ENCODE data around the gene ITPRIP. TPM values are rescaled to one million over a fixed set of nuclear protein-coding genes. Genes with fewer than 3 reads are reported as not detected.
A peak's percentile ranks its signal among the peaks of the same experiment; 100 is the strongest.

Gene ITPRIP
- total RNA-seq, 4 donors from 2014 or later = 22.6 to 58.2 (median 39.9) TPM

DNA sequence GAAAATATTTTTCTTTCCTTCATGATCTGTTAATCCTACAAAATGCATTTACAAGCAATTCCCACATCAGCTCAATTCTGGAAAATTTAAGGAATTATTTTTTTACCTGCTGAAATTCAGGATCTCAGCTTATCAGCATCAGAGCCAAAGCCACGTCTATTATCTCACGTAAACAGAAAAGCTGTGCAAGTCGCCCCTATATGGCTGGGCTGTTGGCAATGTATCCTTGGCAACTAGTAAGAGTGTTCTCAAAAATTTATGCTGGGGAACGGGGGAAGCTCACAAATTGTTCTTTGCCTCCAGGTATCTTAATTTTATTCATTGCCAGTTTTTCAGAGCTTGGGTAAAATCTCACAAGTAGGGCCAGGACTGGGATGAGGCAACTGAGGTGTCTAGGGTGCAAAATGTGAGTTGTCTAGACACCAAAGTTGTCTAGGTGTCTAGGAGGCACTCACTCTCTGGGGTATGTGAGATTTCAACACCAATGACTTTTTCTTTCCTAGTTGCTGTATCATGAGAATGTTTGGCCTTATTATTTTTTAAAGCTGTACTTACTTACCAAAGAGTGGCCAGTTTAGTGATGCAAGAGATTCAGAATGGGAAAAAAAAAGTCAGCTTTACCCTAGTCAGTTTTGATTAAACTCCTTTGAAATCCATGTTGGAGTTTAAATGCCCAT lies 64.2 kb downstream of the ITPRIP start:
- peaks cover 0 to 13% (median 2%) of the 10 kb centered on the region in 4 donors for H3K4me1 ChIP-seq
- H3K4me3 ChIP-seq = no peak overlapping the region
- H3K36me3 ChIP-seq = no peaks in the 10 kb centered on the region
- peaks cover 0 to 15% of the 10 kb centered on the region in 2 donors for H3K27me3 ChIP-seq
- no peaks in the 10 kb centered on the region for H3K9me3 ChIP-seq
- WGBS, 2 donors = 87 to 95% methylated on average over 4 of the region's 4 CpGs
- H3K27ac ChIP-seq = no peak overlapping the region
- no peak for DNase-seq (ENCODE audit: low spot score in 2 of 2)
- TF ChIP-seq, protein P1, sequence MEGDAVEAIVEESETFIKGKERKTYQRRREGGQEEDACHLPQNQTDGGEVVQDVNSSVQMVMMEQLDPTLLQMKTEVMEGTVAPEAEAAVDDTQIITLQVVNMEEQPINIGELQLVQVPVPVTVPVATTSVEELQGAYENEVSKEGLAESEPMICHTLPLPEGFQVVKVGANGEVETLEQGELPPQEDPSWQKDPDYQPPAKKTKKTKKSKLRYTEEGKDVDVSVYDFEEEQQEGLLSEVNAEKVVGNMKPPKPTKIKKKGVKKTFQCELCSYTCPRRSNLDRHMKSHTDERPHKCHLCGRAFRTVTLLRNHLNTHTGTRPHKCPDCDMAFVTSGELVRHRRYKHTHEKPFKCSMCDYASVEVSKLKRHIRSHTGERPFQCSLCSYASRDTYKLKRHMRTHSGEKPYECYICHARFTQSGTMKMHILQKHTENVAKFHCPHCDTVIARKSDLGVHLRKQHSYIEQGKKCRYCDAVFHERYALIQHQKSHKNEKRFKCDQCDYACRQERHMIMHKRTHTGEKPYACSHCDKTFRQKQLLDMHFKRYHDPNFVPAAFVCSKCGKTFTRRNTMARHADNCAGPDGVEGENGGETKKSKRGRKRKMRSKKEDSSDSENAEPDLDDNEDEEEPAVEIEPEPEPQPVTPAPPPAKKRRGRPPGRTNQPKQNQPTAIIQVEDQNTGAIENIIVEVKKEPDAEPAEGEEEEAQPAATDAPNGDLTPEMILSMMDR (IDR thresholded peaks at IDR 0.05) = no peak
- TF ChIP-seq POLR2A (IDR thresholded peaks at IDR 0.05) (no peak), EP300 (IDR thresholded peaks at IDR 0.05) (no peak)

DNA sequence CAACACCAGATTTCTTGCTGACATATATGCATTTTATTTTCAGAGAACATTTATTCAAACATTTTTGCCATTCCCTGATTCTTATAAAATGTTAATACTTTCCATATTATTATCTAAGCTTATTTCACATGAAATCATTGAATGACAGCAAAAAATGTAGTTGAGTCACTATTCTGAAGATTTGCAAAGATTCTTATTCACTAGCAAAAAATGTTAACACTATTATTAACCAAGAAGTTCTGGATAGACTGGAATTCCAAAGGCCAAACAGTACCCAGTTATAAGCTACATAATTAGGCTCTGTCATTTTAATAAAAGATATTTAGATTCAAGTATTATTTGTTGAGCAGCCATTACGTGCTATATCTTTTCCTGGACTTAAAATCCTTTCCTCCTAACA lies 65.0 kb downstream of the ITPRIP start:
- Histone ChIP-seq H3K4me1 (peaks cover 0 to 16% (median 3%) of the 10 kb centered on the region in 4 donors), H3K36me3 (no peaks in the 10 kb centered on the region), H3K27me3 (peaks cover 0 to 15% of the 10 kb centered on the region in 2 donors), H3K4me3 (no peak overlapping the region), H3K27ac (no peak overlapping the region), H3K9me3 (no peaks in the 10 kb centered on the region)
- DNase-seq (ENCODE audit: low spot score in 2 of 2) = no peak
- TF ChIP-seq EP300 (IDR thresholded peaks at IDR 0.05) (no peak), POLR2A (IDR thresholded peaks at IDR 0.05) (no peak)
- TF ChIP-seq, protein P1 (IDR thresholded peaks at IDR 0.05) = no peak
- WGBS, 2 donors = 54 to 64% methylated on average over 1 of the region's 1 CpG

DNA sequence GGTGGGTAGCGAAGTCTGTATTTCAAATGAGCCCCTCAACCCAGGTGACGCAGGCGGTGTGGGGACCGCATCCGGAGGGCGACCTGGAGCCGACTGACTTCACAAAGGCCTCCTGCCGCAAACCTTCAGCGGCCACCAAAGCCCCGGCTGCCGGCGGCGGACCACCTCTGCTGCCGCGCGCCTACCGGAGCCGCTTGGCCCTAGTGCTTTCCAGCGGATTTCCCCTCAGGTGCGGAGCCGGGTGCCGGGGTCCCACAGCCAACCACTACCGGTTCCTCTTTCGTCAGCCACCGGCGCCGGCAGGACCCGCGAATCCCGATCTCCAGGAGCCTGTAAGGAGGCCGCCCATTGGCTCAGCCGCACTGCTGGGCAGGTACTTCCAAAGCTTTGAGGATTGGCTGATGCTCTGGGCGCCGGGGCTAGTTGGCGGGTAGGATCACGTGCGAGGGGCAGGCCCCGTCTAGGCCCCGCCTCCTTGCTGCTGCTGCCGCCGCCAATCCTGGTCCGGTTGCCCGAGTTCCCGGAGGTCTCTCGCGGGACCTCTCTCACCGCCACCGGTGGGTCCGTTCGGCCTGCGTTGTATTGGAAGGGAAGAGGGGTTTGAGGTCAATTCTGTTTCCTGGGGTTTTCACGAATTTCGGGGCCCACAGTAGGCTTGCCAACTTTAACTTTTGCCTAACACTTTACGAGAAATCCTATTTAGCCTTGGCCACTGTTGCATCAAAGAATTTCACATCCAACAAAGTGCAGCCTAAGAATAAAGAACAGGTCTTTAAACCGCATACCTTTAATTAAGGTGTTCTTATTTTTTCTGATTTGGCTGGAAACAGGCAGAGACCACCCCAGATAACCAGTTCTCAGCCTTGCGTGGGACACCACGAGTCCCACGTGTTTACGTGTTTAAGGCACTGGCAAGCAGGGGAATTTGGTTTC lies 69.3 kb downstream of the ITPRIP start, which contains the start of gene GSTO2:
TSS of gene GSTO2 (plus strand) at position 472 of the 933 bp plus-strand sequence. CDS start 5,732 bp downstream, outside the sequence.
- peak in 1 of 2 donors; percentile 83 for TF ChIP-seq POLR2A (IDR thresholded peaks at IDR 0.05)
- peak; percentile 67 to 84 for TF ChIP-seq EP300 (IDR thresholded peaks at IDR 0.05)
- TF ChIP-seq, protein P1 (IDR thresholded peaks at IDR 0.05) = peak in 2 of 5 experiments; percentile 16 to 43
- DNase-seq (ENCODE audit: low spot score in 2 of 2) = peak; percentile 96

DNA sequence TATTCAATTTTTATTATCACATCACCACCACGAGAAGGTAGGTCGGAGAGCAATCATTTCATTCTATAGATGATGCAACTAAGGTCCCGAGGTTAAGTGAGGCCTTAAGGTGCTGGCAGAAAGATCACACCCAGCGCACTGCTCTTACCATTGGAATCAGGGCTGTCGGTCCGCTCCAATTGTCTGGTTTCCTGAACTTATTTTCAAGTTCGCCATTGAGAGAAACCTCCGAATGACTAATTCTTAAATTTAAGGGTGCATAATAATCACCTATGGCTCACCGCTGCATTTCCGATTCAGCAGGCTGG lies 69.9 kb downstream of the ITPRIP start:
- 10% methylated on average over 10 of the region's 10 CpGs for WGBS, 2 donors
- Histone ChIP-seq H3K27me3 (no peaks in the 10 kb centered on the region), H3K4me3 (peak overlapping the region; percentile 48 to 92 (median 70)), H3K36me3 (peaks cover 0 to 47% (median 5%) of the 10 kb centered on the region in 3 donors), H3K27ac (peak overlapping the region in 3 of 4 donors; percentile 79 to 88 (median 85)), H3K9me3 (no peaks in the 10 kb centered on the region), H3K4me1 (peaks cover 0 to 23% (median 6%) of the 10 kb centered on the region in 4 donors)
- no peak for DNase-seq (ENCODE audit: low spot score in 2 of 2)
- TF ChIP-seq EP300 (IDR thresholded peaks at IDR 0.05) = no peak
- TF ChIP-seq, protein P1 (IDR thresholded peaks at IDR 0.05) = no peak
- TF ChIP-seq POLR2A (IDR thresholded peaks at IDR 0.05) = no peak

More for the DNA sequence above, 69.3 kb downstream of the ITPRIP start, which contains the start of gene GSTO2:
- H3K27me3 ChIP-seq = no peaks in the 10 kb centered on the region
- WGBS, 2 donors = 2% methylated on average over 37 to 59 of the region's 59 CpGs
- H3K36me3 ChIP-seq = peaks cover 0 to 40% (median 5%) of the 10 kb centered on the region in 3 donors
- H3K27ac ChIP-seq = peak within 1 kb of the TSS in 3 of 4 donors; percentile 79 to 88 (median 86)
- peak within 1 kb of the TSS; percentile 48 to 92 (median 70) for H3K4me3 ChIP-seq
- peaks cover 0 to 23% (median 6%) of the 10 kb centered on the region in 4 donors for H3K4me1 ChIP-seq
- H3K9me3 ChIP-seq = no peaks in the 10 kb centered on the region

Data from tibial nerve (tissue), 4 donors.